ENCODE data around the gene IL11RA.

DNA sequence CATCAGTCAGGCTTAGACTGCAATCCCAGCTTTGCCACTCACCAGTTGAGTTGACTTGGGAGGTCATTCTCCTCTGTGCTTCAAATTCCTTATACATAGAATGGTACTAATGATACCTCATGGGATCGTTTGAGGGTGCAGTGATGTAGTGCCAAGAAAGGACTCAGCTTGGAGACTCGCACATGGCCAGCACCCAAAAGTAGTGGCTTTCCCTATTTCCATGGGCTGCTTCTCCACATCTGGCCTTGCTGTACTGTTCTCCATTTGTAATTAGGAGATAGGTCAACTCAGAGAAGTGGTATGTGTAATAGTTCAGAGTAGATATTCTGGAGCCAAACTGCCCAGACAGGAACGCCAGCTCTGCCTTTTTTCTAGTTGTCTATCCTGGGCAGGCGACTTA lies 33.6 kb downstream of the IL11RA start:
- no peak for TF ChIP-seq GATA2 (IDR thresholded peaks at IDR 0.05; ENCODE audit: low read depth, low read length)
- no peak for TF ChIP-seq GATA3 (IDR thresholded peaks at IDR 0.05; ENCODE audit: low read depth, low read length)
